ENCODE measurements around the gene FKRP. TPM values are rescaled to one million over a fixed set of nuclear protein-coding genes. Genes with fewer than 3 reads are reported as not detected.
A peak's percentile ranks its signal among the peaks of the same experiment; 100 is the strongest.

The FKRP gene
- total RNA-seq, 2 experiments from 2014 or later, result 7.7 to 10.1 TPM

DNA sequence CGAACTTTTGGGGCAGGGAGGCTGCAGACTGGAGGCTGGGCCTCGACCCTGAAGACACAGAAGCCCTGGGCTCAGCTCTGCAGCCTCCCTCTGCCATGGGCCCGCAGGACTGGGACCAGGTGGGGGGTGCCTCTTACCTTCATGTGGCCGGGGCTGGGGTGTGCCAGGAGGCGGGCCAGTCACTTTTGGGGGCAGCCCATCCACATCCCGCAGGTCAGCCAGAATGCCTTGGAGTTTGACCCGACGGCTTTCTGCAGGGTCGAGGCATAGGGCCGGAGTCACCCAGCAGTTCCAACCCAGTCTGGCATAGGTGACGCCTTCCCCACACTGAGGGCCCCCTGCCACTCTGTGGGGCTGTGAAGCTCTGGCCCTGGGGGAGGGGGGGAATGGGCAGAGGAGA is 18.1 kb upstream of the FKRP start:
- peaks cover 41% of the 10 kb centered on the region for H3K36me3 Mint-ChIP-seq (ENCODE audit: low read depth)
- ATAC-seq (no peak), DNase-seq (no peak)
- intact Hi-C loops (cut with micrococcal nuclease), result loop anchor here (10.0 kb wide), 1 partner anchor 113 kb away; no protein-coding TSS in a partner anchor
- ChIA-PET CTCF (interaction anchor here (0.7 to 6.4 kb wide), 22 partner anchors 9 to 198 kb away, joined by 3 to 95 read pairs (median 8); partner anchors contain the start of gene PRKD2), POLR2A (interaction anchor here (1.3 to 2.1 kb wide), 2 partner anchors 16 to 114 kb away, joined by 3 to 10 read pairs; no protein-coding TSS in a partner anchor)
- H3K4me1 Mint-ChIP-seq (ENCODE audit: low read depth), result peaks cover 11% of the 10 kb centered on the region
- TF ChIP-seq, protein P1, sequence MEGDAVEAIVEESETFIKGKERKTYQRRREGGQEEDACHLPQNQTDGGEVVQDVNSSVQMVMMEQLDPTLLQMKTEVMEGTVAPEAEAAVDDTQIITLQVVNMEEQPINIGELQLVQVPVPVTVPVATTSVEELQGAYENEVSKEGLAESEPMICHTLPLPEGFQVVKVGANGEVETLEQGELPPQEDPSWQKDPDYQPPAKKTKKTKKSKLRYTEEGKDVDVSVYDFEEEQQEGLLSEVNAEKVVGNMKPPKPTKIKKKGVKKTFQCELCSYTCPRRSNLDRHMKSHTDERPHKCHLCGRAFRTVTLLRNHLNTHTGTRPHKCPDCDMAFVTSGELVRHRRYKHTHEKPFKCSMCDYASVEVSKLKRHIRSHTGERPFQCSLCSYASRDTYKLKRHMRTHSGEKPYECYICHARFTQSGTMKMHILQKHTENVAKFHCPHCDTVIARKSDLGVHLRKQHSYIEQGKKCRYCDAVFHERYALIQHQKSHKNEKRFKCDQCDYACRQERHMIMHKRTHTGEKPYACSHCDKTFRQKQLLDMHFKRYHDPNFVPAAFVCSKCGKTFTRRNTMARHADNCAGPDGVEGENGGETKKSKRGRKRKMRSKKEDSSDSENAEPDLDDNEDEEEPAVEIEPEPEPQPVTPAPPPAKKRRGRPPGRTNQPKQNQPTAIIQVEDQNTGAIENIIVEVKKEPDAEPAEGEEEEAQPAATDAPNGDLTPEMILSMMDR (IDR thresholded peaks at IDR 0.05), result no peak
- no peak overlapping the region for H3K4me3 Mint-ChIP-seq
- H3K27me3 Mint-ChIP-seq, result no peaks in the 10 kb centered on the region
- no peak overlapping the region for H3K27ac Mint-ChIP-seq
- H3K9me3 Mint-ChIP-seq, result no peaks in the 10 kb centered on the region

DNA sequence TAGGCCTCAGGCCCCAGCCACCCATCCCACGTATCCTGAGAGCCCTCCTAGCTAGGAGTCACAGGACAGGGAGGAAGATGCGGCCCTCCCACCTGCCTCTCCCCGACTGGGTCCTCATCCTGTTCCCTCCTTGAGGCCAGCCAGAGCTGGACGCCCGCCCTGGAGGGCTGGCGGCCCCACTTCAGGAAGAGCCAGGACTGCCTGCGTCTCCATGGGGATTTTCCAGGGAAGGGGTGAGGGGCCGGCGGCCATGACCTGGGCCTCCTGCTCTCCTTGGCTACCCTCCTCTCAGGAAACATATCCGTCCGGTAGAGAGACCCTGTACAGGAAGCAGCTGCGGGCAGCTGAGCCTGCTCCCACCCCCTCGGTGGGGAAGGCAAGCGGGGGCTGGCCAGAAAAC is 17.6 kb upstream of the FKRP start:
- TF ChIP-seq, protein P1 (IDR thresholded peaks at IDR 0.05), result no peak
- no peak for DNase-seq
- Mint-ChIP-seq H3K4me3 (no peak overlapping the region), H3K9me3 (no peaks in the 10 kb centered on the region), H3K4me1 (ENCODE audit: low read depth) (peaks cover 11% of the 10 kb centered on the region), H3K27me3 (no peaks in the 10 kb centered on the region), H3K36me3 (ENCODE audit: low read depth) (peaks cover 41% of the 10 kb centered on the region), H3K27ac (no peak overlapping the region)
- intact Hi-C loops (cut with micrococcal nuclease), result loop anchor here (10.0 kb wide), 1 partner anchor 113 kb away; no protein-coding TSS in a partner anchor
- ATAC-seq, result no peak
- POLR2A ChIA-PET, result interaction anchor here (1.3 to 2.1 kb wide), 4 partner anchors 10 to 114 kb away, joined by 3 to 10 read pairs (median 6); no protein-coding TSS in a partner anchor
- CTCF ChIA-PET, result interaction anchor here (0.7 to 6.4 kb wide), 25 partner anchors 9 to 199 kb away, joined by 3 to 95 read pairs (median 8); partner anchors contain the start of genes DACT3 and PRKD2

DNA sequence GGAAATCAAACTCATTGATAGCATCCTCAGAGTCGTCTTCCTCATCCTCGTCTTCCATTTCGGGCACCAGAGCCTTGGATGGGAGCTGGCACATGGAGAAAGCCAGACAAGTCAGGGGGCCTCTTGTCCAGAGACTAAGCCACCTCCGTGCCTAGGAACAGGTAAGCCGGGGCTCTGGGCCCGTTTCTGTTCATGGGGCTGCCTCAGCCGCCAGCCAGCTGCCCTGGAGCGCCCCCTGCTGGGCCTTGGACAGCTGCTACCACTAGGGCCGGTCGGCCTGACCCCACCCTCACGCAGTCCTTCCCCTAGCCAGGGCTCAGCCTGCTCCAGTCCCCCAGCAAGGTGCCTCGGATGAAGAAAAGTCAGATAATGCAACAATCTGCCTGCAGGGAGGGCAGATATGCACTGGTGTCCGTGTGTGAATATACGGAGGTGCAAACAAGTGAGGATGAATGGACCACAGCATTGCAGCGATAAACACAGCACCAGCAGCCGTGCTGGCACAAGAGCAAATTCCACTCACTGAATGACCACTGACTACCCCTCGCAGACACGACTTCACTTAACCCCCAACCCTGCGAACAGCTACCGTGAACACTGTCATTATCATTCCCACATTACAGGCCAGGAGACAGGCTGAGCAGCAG is 17.0 kb upstream of the FKRP start:
- H3K27ac Mint-ChIP-seq, result peak overlapping the region; percentile 65
- no peaks in the 10 kb centered on the region for H3K9me3 Mint-ChIP-seq
- peak; percentile 88 for DNase-seq
- intact Hi-C loops (cut with micrococcal nuclease), result loop anchor here (1.0 to 10.0 kb wide), 2 partner anchors 25 to 114 kb away; no protein-coding TSS in a partner anchor
- peaks cover 41% of the 10 kb centered on the region for H3K36me3 Mint-ChIP-seq (ENCODE audit: low read depth)
- peak; percentile 90 for ATAC-seq
- TF ChIP-seq, protein P1 (IDR thresholded peaks at IDR 0.05), result peak; percentile 94
- no peak overlapping the region for H3K4me3 Mint-ChIP-seq
- POLR2A ChIA-PET, result interaction anchor here (0.6 to 2.1 kb wide), 5 partner anchors 11 to 115 kb away, joined by 3 to 10 read pairs (median 3); partner anchors contain the start of gene PRKD2
- CTCF ChIA-PET, result interaction anchor here (0.7 to 6.4 kb wide), 27 partner anchors 9 to 284 kb away, joined by 3 to 95 read pairs (median 7); partner anchors contain the start of genes DACT3 and PRKD2
- H3K27me3 Mint-ChIP-seq, result no peaks in the 10 kb centered on the region
- peaks cover 11% of the 10 kb centered on the region for H3K4me1 Mint-ChIP-seq (ENCODE audit: low read depth)

DNA sequence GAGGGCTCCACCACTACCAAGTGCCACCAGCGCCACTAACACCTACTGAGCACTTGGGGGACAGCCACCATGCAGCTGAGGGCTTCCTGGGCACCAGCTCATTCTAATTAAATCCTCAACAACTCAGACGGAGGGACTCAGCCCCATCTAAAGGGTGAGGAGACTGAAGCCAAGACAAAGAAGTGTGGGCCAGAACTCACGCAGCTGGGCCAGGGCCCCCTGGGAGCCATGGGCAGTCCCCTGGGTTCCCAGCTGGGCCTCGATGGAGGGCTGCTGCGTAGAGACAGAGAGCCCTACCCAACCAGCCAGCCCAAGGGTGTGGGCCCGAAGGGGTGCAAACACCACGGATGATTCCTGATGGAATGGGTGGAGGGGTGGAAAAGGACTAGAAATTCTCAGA is 16.2 kb upstream of the FKRP start:
- ChIA-PET CTCF (interaction anchor here (0.7 to 6.4 kb wide), 20 partner anchors 8 to 283 kb away, joined by 3 to 95 read pairs (median 9); partner anchors contain the start of genes DACT3 and PRKD2), POLR2A (interaction anchor here (0.6 to 2.1 kb wide), 9 partner anchors 12 to 68 kb away, joined by 3 to 9 read pairs (median 3); partner anchors contain the start of genes DACT3, FKRP, PRKD2 and SLC1A5)
- DNase-seq (no peak), ATAC-seq (no peak)
- Mint-ChIP-seq H3K36me3 (ENCODE audit: low read depth) (peaks cover 37% of the 10 kb centered on the region), H3K9me3 (no peaks in the 10 kb centered on the region), H3K27me3 (no peaks in the 10 kb centered on the region), H3K4me3 (no peak overlapping the region), H3K27ac (no peak overlapping the region), H3K4me1 (ENCODE audit: low read depth) (peaks cover 11% of the 10 kb centered on the region)
- intact Hi-C loops (cut with micrococcal nuclease), result loop anchor here (1.0 to 10.0 kb wide), 2 partner anchors 25 to 115 kb away; no protein-coding TSS in a partner anchor
- TF ChIP-seq, protein P1 (IDR thresholded peaks at IDR 0.05), result no peak
